Left renal cortex interstitium (tissue), 4 donors: Measurements from ENCODE around the gene JAKMIP1. TPM values are rescaled to one million over a fixed set of nuclear protein-coding genes. Genes with fewer than 3 reads are reported as not detected.

Experiments
- DNase-seq, 4 donors: peaks; one replicate each; pipeline ENCODE4 v3.0.0-alpha.2; 2013; ENCODE audit warnings: low read depth in 4 of 4, low spot score in 2 of 4, missing footprints in 1 of 4
- polyA plus RNA-seq, 4 donors: library from polyadenylated mRNA; unstranded; fragments of 120-200 nt; gene quantifications; one replicate each; pipeline ENCODE4 v1.2.1, GENCODE V29; 2013; ENCODE audit not compliant: insufficient read length in 4 of 4

Gene JAKMIP1
- polyA plus RNA-seq, 4 donors, result 0.06 to 0.22 (median 0.17) TPM

DNA sequence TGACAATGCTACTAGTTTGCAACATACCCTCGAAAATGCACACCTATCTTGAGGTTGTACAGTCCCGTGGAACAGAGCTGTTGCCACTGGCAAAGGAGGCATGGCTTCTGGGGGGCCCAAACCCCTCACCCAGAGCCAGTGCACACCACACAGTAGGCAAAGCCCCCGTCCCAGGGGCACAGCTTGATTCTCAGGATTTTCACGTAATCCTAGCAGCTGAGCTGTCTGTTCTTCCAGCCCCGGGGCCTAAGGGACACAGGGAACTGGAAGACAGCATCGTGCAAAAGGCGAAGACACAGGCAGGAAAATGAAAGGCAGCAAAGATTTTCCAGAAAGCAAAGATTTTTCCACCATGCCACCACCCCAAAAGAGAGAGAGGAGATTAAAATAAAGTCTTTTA is 77.2 kb downstream of the JAKMIP1 start:
- no peak for DNase-seq

- DNase-seq, result no peak
Observed at GRCh38 chr4:6122496-6122895, 77.9 kb downstream of the JAKMIP1 start.

DNA sequence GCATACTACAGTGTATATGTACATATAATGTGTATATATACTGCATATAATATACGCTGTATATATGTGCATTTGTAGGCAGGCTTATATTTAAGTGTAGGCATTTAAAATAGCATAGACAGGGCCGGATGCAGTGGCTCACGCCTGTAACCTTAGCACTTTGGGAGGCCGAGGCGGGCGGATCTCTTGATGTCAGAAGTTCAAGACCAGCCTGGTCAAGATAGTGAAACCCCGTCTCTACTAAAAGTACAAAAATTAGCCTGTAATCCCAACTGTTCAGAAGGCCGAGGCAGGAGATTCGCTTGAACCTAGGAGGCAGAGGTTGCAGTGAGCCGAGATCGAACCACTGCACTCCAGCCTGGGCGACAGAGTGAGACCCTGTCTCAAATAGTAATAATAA is 78.4 kb downstream of the JAKMIP1 start:
- DNase-seq, result no peak

DNA sequence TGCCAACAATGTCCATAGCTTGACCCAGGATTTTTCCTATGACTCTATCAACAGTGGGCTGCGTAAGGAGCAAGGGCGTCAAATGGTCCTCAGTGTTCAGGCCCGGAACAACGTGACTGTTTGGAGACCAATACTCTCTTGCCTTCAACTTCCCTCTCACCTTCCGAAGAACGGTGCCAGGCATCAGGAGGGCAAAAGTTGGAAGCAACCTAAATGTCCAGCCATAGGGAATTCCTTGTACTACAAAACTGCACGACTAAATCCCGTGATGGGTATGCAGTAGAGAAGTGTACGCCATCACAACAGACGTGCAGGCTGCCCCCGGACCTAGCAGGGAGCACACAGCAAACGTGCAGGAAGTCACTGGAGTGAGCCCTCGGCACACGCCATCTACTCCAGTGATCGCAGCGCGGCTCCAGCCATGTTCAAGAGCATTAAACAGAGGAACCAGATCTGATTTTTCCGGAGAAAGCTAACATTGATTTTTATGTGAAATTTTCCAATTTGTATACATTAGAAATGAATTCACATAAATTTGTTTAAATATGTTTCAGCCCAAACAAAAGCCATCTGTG is 79.0 kb downstream of the JAKMIP1 start:
- no peak for DNase-seq

GRCh38 chr4:6120361-6120760 is 80.0 kb downstream of the JAKMIP1 start:
- DNase-seq, result no peak

DNA sequence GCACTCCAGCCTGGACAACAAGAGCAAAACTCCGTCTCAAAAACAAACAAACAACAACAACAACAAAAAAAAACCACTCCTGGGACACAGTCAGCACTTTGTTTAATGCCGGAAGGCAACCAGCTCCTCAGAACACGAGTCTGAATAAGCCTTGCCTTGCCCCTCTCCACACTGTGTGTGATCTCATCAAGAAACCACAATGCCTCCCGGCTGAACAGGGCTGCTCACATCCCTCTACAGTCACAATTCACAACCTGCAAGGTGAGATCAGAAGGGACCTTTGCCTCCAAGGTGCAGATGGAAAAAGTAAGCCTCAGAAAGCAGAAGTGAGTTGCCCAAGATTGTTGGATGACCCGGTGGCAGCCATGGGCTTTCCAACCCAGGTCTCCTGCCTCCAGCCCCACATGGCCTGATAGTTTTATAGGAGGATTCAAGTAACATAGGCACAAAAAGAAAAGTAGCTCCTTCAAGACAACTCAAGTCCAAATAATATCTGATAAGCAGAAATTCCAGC is 80.8 kb downstream of the JAKMIP1 start:
- no peak for DNase-seq

GRCh38 chr4:6118201-6118600 is 82.1 kb downstream of the JAKMIP1 start:
- no peak for DNase-seq

GRCh38 chr4:6116696-6117285 is 83.6 kb downstream of the JAKMIP1 start:
- peak in 1 of 4 donors; percentile 23 for DNase-seq

GRCh38 chr4:6115746-6116586 is 84.4 kb downstream of the JAKMIP1 start:
- DNase-seq, result no peak

DNA sequence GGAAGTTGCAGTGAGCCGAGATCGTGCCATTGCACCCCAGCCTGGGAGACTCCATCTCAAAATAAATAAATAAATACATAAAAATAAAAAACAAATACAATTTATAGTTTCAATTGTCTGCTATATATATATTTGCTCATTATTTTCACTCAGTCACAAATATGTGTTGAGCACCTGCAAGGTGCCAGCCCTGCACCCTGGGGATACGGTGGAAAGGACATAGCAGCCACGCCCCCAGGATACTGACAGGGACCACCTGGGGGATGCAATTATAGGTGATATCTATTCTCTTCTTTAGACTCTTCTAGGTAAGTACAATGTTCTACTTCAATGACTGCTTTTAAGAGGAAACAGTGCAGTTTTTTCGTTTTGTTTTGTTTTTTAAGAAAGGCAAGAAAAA is 85.0 kb downstream of the JAKMIP1 start:
- no peak for DNase-seq

DNA sequence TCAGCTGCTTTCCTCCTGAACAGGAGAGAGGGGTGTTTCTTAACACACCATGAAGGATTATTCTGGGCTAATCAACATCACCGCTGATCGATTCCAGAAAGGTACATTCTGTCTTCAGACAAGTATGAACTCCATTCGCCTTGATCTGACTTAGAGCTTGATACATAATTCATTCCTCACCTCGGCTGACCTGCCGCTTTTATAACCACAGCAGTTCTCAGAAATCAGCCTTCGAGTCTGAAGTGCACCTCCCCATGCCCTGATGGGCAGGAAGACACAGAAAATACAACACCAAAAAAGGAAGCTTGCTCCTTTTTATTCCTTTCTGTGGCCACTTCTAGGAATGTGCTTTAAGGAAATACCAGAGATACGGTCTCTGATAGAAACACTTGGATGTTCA is 85.7 kb downstream of the JAKMIP1 start:
- DNase-seq, result no peak

DNA sequence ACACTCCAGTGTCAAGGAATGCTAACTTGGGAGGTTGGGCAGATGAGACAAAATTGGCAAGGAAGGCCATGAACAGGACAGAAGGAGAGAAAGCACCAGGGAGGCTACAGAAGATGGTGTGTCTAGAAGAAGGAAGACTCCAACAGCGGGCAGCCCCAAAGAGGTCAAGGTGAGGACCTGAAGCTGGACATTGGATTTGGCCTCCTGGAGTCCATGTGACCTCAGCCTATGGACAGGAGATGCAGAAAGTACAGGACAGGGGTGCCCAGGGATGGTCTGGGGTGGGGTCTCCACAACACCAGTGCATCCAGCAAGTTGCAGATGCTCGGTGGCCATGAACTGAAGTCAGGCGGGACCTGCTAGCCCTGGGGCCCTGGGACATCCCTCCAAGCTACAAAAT is 86.2 kb downstream of the JAKMIP1 start:
- DNase-seq, result no peak

DNA sequence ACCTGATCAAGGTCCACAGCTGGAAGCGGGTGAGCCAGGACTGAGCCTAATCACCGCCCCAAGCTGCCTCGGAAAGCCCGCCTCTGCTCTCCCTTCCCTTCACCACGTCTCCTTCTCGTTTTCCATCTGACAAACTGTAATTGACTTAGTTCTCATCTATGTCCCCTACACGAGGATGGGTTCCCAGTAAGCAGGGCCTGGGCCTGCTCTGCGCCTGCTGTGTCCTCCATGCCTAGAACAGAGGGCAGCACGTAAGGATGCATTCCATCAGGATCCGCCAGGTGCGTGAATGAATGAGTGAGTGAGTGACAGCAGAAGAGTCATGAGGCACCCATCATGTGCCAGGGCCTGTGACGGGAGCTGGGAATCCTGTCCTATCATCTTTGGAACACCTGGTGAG is 86.7 kb downstream of the JAKMIP1 start:
- DNase-seq, result no peak

GRCh38 chr4:6112606-6113290 is 87.6 kb downstream of the JAKMIP1 start:
- no peak for DNase-seq

DNA sequence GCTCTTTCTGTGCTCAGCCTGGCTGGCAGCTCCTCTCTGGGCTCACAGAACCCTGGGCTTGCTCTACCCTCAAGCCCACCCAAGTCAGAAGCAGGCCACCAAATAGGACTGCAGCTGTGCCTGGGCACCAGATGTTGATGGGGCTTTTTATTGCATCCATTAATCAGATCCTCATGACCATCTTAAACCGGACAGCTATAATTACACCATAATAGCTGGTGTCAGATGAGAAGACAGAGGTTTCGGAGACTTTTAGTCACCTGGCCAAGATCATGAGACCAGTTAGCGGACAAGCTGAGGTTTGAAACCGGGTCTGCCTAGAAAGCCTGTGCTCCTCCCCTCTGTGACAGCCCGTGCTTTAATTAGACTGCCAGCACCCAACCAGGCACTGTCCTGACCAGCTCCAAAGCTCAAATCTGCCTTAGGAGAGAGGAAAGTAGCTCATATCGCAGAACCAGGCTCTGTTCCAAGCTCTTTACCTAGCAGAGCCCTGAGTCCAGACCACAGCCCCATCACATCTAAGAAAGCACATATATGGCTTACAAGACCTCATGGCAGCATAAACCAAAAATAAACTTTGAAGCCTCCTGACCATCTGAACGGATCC is 88.9 kb downstream of the JAKMIP1 start:
- DNase-seq, result no peak

DNA sequence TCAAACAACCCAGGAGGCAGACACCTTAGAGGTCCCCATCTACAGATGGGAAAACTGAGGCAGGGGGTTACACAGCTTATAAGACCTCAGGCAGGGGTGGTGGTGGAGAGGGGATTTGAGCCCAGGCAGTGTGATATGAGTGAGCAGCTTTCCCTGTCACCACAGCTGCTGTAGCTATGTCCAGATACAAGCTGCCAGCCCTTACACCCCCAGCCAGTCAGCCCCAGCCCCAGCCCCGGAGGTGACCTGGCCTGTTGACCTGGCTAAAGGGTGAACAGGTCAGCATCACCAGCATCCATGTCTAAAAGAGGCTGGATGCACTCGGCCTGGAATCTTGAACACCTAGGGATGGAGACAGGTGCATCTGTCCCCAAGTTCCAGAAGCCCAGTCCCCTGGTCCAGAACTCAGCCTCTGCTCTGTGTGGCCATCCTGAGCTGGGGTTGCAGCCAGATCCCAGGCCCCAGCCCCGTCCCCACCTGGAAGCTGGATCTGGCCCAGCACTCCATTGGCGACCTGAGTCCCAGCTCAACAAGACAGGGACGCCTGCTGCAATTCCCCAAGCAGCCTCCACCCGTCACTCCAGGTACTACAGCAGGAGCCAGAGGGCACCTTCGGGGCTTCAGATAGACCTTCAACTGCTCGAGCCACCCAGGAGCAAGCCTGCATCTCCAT is 89.5 kb downstream of the JAKMIP1 start:
- DNase-seq, result no peak

GRCh38 chr4:6109842-6110560 is 90.3 kb downstream of the JAKMIP1 start:
- DNase-seq, result no peak

DNA sequence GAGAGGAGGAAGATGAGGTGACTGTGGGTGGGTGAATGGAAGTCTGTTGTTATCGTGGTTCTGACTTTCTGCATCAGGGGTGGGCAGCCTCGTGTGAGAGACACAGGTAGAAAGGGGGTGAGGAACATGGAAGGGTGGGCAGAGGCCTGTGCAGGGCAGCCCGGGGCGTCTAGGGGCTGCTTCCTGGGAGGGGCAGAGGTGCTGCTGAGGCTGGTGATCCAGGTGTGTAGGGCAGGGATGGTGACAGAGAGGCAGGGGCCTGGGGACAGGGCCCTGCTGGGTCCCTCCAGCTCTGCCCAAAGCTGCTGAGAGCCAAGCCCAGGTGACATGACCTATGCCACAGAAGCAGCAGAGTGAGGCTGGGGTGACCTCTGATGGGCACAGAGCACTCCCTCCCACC is 92.5 kb downstream of the JAKMIP1 start:
- DNase-seq, result no peak

DNA sequence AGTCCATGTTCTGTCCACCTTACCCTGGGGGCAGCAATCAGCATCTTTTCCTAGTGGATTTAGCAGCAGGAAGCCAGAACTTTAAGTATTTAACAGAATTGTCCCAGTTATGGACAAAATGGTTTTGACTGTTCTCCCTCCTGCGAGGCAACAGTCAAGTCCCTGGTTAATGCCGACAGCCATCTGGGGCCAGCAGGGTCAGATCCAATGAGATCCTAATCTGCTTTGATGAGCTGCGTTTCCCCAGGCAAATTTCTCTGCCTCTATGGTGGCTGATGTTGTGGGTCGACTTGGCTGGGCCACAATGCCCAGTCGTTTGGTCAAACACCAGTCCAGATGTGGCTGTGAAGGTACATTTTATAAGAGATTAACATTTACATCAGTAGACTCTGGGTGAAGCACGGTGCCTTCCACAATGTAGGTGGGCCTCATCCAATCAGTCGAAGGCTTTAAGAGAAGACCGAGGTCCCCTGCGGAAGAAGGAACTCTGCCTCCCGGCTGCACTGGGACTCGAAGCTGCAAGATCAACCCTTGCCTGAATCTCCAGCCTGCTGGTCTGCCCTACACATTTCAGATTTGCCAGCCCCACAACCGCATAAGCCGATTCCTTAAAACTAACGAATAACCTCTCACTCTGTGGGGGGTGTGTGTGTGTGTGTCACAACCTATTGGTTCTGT is 93.1 kb downstream of the JAKMIP1 start:
- DNase-seq, result no peak
